Adrenal gland (tissue), 12 donors: Measurements from ENCODE around the gene RAI14. TPM values are rescaled to one million over a fixed set of nuclear protein-coding genes. Genes with fewer than 3 reads are reported as not detected.
"Not testable (repeated sequence)": the region's sequence is repeated elsewhere in the genome, so short reads cannot be mapped to it uniquely, and the experiment has no call there.

Experiments used
- DNase-seq, 7 donors: peaks; one replicate each; pipeline ENCODE4 v3.0.0-alpha.2; 2019 to 2020
- H3K27ac ChIP-seq, 5 donors: fragments of 200-600 bp; sonication (generic) in 4 of 5; 1 replicate in 3 of 5; 2 replicates in 2 of 5; pipeline versions ENCODE4 v1.5.1 to v1.8.0; 2016 to 2020; ENCODE audit warnings: mild to moderate bottlenecking in 1 of 5
- H3K27me3 ChIP-seq: fragments of 200-600 bp; 2 replicates; pipeline ENCODE4 v1.8.0; 2021
- H3K36me3 ChIP-seq, 2 donors: fragments of 200-600 bp; replicated peaks in 1 of 2; 1 replicate in 1 of 2; 2 replicates in 1 of 2; pipeline versions ENCODE4 v1.5.1 to v1.8.0; 2018 to 2022
- H3K4me1 ChIP-seq, 2 donors: fragments of 200-600 bp; replicated peaks in 1 of 2; 1 replicate in 1 of 2; 2 replicates in 1 of 2; pipeline versions ENCODE4 v1.5.1 to v1.8.0; 2018 to 2021
- H3K4me3 ChIP-seq, 4 donors: fragments of 200-600 bp; sonication (generic) in 3 of 4; one replicate each; pipeline ENCODE4 v1.5.1; 2016 to 2018
- H3K9me3 ChIP-seq, 3 donors: fragments of 200-600 bp; sonication (generic) in 1 of 3; replicated peaks in 1 of 3; 1 replicate in 2 of 3; 2 replicates in 1 of 3; pipeline versions ENCODE4 v1.5.1 to v1.8.0; 2016 to 2021
- POLR2A ChIP-seq, 2 donors: fragments of 450-650 bp; IDR thresholded peaks; one replicate each; pipeline ENCODE4 v1.6.1; 2017; ENCODE audit warnings: antibody characterized with exemption in 2 of 2, mild to moderate bottlenecking in 2 of 2, moderate library complexity in 1 of 2
- WGBS, 4 donors: extraction: QIAGEN DNeasy Blood & Tissue Kit in 2 of 4; methylation state at CpG; one replicate each; pipeline versions ENCODE4 v1.1.5 to v1.1.7; 2013 to 2017; 5-methylcytosine and 5-hydroxymethylcytosine counted together
- intact Hi-C, 2 donors: fragments of 100-400 bp; cut with DNase I; formaldehyde crosslinking; loops; one replicate each; pipeline versions ENCODE4 v1.14.1 to v1.15.0; 2022 to 2023
- polyA plus RNA-seq, 3 donors: library from polyadenylated mRNA; stranded (reverse); fragments of 200-250 nt in 2 of 3; fragments of 350-450 nt in 1 of 3; fragmentation: Illumina TruSeq in 1 of 3; extraction: RNeasy Lipid Tissue Mini Kit (QIAGEN cat#74804) in 1 of 3; gene quantifications; one replicate each; pipeline ENCODE4 v1.2.3, GENCODE V29; 2013 to 2014
- total RNA-seq, 9 donors: library from RNA; depleted of rRNA in 4 of 9; stranded (reverse); fragments of >200 nt in 4 of 9; fragments of 120-200 nt in 1 of 9; fragmentation: NEBNext Ultra II Directional in 1 of 9; extraction: Animal tissue kit (Norgen Biotek cat#: 25700) in 1 of 9; gene quantifications; one replicate each; pipeline versions ENCODE4 v1.1.0 to v1.2.4, GENCODE V29; 2013 to 2023
- TF ChIP-seq, protein P1 (sequence below), 6 experiments: fragments of 450-650 bp in 4 of 6; fragments of 200-600 bp in 2 of 6; sonication (generic) in 1 of 6; IDR thresholded peaks; 1 replicate in 5 of 6; 2 replicates in 1 of 6; pipeline versions ENCODE4 v1.5.1 to v1.8.0; 2016 to 2021; ENCODE audit warnings: antibody characterized with exemption in 6 of 6, mild to moderate bottlenecking in 2 of 6, moderate library complexity in 1 of 6
- donor health status: healthy with polysubstance abuse.
- donor health status: Bipolar disorder and iron deficiency.
- donor health status: DM: yes; HTN: yes; CAD: no.
- donor health status: DM: no; HTN: no; CAD: no.
- donor health status: DM: no; HTN: no; CAD: no.
- donor health status: DM: yes; HTN: yes; CAD: no.

RAI14 gene
- total and polyA plus RNA-seq, 12 donors = 9.1 to 158 (median 28.5) TPM

DNA sequence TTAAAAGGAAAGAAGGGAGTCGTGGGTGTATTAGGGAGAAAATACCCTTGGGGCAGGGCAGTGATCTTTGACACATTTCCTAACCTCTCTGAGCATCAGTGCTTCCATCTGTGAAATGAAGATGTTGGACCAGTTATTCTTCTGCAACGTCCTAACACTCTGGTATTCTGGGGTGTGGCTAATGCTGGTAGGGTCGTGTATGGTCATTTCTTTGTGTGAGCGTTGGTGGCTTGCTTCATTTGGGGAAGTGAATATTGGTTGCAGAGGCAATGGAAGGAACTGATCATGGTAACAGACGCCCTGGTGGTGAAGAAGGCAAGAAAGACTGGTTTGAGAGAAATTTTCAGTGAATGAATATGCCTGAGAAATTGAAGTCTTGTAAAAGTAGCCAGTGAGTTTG lies 114.9 kb downstream of the RAI14 start:
- no peak for TF ChIP-seq POLR2A (IDR thresholded peaks at IDR 0.05)
- TF ChIP-seq, protein P1, sequence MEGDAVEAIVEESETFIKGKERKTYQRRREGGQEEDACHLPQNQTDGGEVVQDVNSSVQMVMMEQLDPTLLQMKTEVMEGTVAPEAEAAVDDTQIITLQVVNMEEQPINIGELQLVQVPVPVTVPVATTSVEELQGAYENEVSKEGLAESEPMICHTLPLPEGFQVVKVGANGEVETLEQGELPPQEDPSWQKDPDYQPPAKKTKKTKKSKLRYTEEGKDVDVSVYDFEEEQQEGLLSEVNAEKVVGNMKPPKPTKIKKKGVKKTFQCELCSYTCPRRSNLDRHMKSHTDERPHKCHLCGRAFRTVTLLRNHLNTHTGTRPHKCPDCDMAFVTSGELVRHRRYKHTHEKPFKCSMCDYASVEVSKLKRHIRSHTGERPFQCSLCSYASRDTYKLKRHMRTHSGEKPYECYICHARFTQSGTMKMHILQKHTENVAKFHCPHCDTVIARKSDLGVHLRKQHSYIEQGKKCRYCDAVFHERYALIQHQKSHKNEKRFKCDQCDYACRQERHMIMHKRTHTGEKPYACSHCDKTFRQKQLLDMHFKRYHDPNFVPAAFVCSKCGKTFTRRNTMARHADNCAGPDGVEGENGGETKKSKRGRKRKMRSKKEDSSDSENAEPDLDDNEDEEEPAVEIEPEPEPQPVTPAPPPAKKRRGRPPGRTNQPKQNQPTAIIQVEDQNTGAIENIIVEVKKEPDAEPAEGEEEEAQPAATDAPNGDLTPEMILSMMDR (IDR thresholded peaks at IDR 0.05) = no peak
- H3K4me3 ChIP-seq = no peak overlapping the region
- no peaks in the 10 kb centered on the region for H3K27me3 ChIP-seq
- no peak for DNase-seq
- 60 to 68% (median 63%) methylated on average over 5 of the region's 5 CpGs for WGBS, 4 donors
- intact Hi-C loops = no loop called here
- H3K27ac ChIP-seq = no peak overlapping the region
- no peaks in the 10 kb centered on the region for H3K9me3 ChIP-seq
- no peaks in the 10 kb centered on the region for H3K36me3 ChIP-seq
- H3K4me1 ChIP-seq = no peaks in the 10 kb centered on the region

DNA sequence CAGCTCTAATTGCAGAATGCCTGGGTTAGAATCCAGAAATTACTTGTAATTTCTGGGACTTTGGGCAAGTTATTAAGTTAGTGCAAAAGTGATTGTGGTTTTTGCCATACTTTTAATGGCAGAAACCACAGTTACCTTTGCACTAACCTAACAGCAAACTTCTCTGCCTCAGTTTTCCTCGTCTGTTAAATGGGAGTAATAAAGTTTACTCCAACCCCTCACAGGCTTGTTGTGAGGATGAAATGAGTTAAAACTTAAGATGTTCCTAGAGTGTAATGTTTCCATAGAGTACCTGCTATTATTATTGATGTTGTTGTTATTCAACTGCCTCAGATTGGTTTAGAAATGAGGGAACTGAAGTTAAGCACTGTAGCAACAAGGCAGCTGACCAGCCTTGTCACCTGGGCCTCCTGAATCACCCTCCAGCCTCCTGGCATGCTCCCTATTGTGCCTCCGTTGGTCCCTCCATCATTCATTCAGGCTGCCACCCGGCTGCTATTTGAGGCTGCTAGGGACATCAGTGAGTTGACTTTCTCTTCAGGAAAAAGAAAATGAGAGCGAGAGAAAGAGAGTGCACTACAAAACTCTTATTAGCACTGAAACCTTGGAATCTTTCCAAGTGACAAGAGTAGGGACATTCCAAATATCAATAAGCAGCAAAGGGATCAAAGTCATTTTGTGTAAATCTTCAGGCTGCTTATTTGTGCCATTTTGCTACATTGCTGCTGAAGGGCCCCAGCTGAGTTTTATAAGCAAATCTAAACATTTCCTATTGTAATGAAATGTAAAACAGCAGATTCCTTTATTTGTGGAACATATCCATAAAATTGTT lies 116.4 kb downstream of the RAI14 start:
- no peak overlapping the region for H3K27ac ChIP-seq
- TF ChIP-seq, protein P1 (IDR thresholded peaks at IDR 0.05) = no peak
- no peak for TF ChIP-seq POLR2A (IDR thresholded peaks at IDR 0.05)
- H3K9me3 ChIP-seq = no peaks in the 10 kb centered on the region
- H3K27me3 ChIP-seq = no peaks in the 10 kb centered on the region
- no peaks in the 10 kb centered on the region for H3K4me1 ChIP-seq
- no peak overlapping the region for H3K4me3 ChIP-seq
- DNase-seq = peak in 2 of 7 donors; percentile 11 to 22
- 50 to 64% (median 52%) methylated on average over 4 of the region's 4 CpGs for WGBS, 4 donors
- no peaks in the 10 kb centered on the region for H3K36me3 ChIP-seq
- intact Hi-C loops = no loop called here

DNA sequence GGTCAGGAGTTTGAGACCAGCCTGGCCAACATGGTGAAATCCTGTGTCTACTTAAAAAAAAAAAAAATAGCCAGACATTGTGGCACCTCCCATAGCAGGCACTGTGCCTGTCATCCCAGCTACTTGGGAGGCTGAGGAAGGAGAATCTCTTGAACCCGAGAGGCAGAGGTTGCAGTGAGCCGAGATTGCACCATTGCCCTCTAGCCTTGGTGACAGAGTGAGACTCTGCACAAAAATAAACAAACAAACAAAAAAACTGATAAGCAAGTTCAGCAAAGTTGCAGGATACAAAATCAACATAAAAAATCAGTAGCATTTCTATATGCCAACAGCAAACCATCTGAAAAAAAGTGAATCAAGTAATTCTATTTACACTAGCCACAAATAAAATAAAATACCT lies 118.0 kb downstream of the RAI14 start:
- TF ChIP-seq POLR2A (IDR thresholded peaks at IDR 0.05) = no peak
- TF ChIP-seq, protein P1 (IDR thresholded peaks at IDR 0.05) = no peak
- no peaks in the 10 kb centered on the region for H3K36me3 ChIP-seq
- no peaks in the 10 kb centered on the region for H3K9me3 ChIP-seq
- H3K27ac ChIP-seq = no peak overlapping the region
- WGBS, 4 donors = 65 to 85% (median 75%) methylated on average over 2 of the region's 2 CpGs
- intact Hi-C loops = no loop called here
- H3K4me3 ChIP-seq = no peak overlapping the region
- H3K27me3 ChIP-seq = no peaks in the 10 kb centered on the region
- DNase-seq = no peak
- no peaks in the 10 kb centered on the region for H3K4me1 ChIP-seq

DNA sequence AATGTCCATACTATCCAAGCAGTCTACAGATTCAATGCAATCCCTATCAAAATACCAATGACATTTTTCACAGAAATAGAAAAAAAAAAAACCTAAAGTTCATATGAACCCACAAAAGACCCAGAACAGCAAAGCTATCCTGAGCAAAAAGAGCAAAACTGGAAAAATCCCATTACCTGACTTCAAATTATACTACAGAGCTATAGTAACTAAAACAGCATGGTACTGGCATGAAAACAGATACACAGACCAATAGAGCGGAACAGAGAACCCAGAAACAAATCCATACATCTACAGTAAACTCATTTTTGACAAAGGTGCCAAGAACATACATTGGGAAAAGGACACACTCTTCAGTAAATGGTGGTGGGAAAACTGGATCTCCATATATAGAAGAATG lies 118.5 kb downstream of the RAI14 start:
- H3K27ac ChIP-seq, intact Hi-C loops, H3K27me3 ChIP-seq, H3K4me3 ChIP-seq, H3K9me3 ChIP-seq, H3K36me3 ChIP-seq, H3K4me1 ChIP-seq, DNase-seq: not testable (repeated sequence)
- WGBS, 4 donors = 86 to 100% (median 94%) methylated on average over 1 of the region's 1 CpG

DNA sequence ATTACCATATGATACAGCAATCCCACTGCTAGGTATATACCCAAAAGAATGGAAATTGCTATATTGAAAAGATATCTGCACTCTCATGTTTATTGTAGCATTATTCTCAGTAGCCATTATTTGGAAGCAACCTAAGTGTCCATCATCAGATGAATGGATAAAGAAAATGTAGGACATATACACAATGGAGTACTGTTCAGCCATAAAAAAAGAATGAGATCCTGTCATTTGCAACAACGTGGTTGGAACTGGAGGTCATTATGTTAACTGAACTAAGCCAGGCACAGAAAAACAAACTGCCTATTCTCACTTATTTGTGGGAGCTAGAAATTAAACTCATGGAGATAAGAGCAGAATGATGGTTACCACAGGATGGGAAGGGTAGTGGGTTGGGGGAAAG lies 119.8 kb downstream of the RAI14 start:
- no peaks in the 10 kb centered on the region for H3K9me3 ChIP-seq
- TF ChIP-seq, protein P1 (IDR thresholded peaks at IDR 0.05) = no peak
- no peak for TF ChIP-seq POLR2A (IDR thresholded peaks at IDR 0.05)
- DNase-seq = no peak
- H3K36me3 ChIP-seq = no peaks in the 10 kb centered on the region
- WGBS, 4 donors = 36 to 50% (median 44%) methylated on average over 1 of the region's 1 CpG
- no peaks in the 10 kb centered on the region for H3K27me3 ChIP-seq
- intact Hi-C loops = no loop called here
- H3K27ac ChIP-seq = no peak overlapping the region
- no peak overlapping the region for H3K4me3 ChIP-seq
- no peaks in the 10 kb centered on the region for H3K4me1 ChIP-seq
